Measurements from ENCODE around the gene MYO1G. TPM values are rescaled to one million over a fixed set of nuclear protein-coding genes. Genes with fewer than 3 reads are reported as not detected.

Gene MYO1G
- total and polyA plus RNA-seq, 9 of the 15 experiments (the other 6 are each of a cell fraction or from before 2014, with no cell fraction given): 0.03 to 0.62 (median 0.13) TPM; not detected in 1

DNA sequence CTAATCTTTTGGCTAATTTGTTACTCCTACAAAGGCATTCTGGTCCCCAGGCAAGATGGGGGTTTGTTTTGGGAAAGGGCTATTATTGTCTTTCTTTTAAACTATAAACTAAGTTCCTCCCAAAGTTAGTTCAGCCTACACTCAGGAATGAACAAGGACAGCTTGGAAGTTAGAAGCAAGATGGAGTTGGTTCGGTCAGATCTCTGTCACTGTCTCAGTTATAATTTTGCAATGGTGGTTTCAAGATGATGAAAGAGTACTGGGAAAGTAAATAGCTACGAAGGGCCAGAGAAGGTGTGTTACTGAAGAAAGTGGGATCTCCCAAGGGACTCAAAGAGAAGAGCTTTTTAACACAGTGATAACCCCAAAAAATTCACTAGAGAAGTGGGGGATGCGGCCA lies 10.3 kb upstream of the MYO1G start (continued):
- TF ChIP-seq, protein P1, sequence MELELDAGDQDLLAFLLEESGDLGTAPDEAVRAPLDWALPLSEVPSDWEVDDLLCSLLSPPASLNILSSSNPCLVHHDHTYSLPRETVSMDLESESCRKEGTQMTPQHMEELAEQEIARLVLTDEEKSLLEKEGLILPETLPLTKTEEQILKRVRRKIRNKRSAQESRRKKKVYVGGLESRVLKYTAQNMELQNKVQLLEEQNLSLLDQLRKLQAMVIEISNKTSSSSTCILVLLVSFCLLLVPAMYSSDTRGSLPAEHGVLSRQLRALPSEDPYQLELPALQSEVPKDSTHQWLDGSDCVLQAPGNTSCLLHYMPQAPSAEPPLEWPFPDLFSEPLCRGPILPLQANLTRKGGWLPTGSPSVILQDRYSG (tag; conservative IDR thresholded peaks at IDR 0.05; ENCODE audit: low read depth): peak; percentile 82
- TF ChIP-seq TEAD1 (CRISPR knock-in tag; IDR thresholded peaks at IDR 0.05) (peak in 1 of 2 experiments; percentile 55; a peak in 1 of 4 replicates), KLF10 (CRISPR knock-in tag; IDR thresholded peaks at IDR 0.05) (no peak), ZNF644 (tag; IDR thresholded peaks at IDR 0.05; ENCODE audit: low read depth) (peak; percentile 24; the same call in 1 of the 2 replicates), BRD4 (IDR thresholded peaks at IDR 0.05) (no peak), GATA2 (CRISPR knock-in tag; IDR thresholded peaks at IDR 0.05) (no peak), BMI1 (IDR thresholded peaks at IDR 0.05; ENCODE audit: low read length) (no peak), HOMEZ (CRISPR knock-in tag; IDR thresholded peaks at IDR 0.05) (no peak), ILK (tag; IDR thresholded peaks at IDR 0.05; ENCODE audit: borderline replicate concordance, low read depth) (peak; percentile 59; the same call in 1 of the 2 replicates), HDGF (IDR thresholded peaks at IDR 0.05) (no peak), ZNF785 (CRISPR knock-in tag; IDR thresholded peaks at IDR 0.05) (no peak), ATF1 (CRISPR knock-in tag; IDR thresholded peaks at IDR 0.05) (no peak), ATF1 (tag; IDR thresholded peaks at IDR 0.05) (0 out of 2 replicates have a peak, but pooled peaks have one; percentile 8), CXXC5 (CRISPR knock-in tag; IDR thresholded peaks at IDR 0.05) (peak; percentile 67), ZNF75A (CRISPR knock-in tag; IDR thresholded peaks at IDR 0.05) (no peak), MCM3 (IDR thresholded peaks at IDR 0.05) (no peak), ZNF311 (CRISPR knock-in tag; IDR thresholded peaks at IDR 0.05) (peak; percentile 94)
- TF ChIP-seq, protein P2, sequence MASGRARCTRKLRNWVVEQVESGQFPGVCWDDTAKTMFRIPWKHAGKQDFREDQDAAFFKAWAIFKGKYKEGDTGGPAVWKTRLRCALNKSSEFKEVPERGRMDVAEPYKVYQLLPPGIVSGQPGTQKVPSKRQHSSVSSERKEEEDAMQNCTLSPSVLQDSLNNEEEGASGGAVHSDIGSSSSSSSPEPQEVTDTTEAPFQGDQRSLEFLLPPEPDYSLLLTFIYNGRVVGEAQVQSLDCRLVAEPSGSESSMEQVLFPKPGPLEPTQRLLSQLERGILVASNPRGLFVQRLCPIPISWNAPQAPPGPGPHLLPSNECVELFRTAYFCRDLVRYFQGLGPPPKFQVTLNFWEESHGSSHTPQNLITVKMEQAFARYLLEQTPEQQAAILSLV (tag; IDR thresholded peaks at IDR 0.05): peak; percentile 72
- TF ChIP-seq, protein P3, sequence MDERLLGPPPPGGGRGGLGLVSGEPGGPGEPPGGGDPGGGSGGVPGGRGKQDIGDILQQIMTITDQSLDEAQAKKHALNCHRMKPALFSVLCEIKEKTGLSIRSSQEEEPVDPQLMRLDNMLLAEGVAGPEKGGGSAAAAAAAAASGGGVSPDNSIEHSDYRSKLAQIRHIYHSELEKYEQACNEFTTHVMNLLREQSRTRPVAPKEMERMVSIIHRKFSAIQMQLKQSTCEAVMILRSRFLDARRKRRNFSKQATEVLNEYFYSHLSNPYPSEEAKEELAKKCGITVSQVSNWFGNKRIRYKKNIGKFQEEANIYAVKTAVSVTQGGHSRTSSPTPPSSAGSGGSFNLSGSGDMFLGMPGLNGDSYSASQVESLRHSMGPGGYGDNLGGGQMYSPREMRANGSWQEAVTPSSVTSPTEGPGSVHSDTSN (CRISPR knock-in tag; IDR thresholded peaks at IDR 0.05; ENCODE audit: low read depth): no peak
- TF ChIP-seq, protein P3 (tag; conservative IDR thresholded peaks at IDR 0.05; ENCODE audit: low read depth): 0 out of 2 replicates have a peak, but pooled peaks have one; percentile 13
- TF ChIP-seq, protein P4, sequence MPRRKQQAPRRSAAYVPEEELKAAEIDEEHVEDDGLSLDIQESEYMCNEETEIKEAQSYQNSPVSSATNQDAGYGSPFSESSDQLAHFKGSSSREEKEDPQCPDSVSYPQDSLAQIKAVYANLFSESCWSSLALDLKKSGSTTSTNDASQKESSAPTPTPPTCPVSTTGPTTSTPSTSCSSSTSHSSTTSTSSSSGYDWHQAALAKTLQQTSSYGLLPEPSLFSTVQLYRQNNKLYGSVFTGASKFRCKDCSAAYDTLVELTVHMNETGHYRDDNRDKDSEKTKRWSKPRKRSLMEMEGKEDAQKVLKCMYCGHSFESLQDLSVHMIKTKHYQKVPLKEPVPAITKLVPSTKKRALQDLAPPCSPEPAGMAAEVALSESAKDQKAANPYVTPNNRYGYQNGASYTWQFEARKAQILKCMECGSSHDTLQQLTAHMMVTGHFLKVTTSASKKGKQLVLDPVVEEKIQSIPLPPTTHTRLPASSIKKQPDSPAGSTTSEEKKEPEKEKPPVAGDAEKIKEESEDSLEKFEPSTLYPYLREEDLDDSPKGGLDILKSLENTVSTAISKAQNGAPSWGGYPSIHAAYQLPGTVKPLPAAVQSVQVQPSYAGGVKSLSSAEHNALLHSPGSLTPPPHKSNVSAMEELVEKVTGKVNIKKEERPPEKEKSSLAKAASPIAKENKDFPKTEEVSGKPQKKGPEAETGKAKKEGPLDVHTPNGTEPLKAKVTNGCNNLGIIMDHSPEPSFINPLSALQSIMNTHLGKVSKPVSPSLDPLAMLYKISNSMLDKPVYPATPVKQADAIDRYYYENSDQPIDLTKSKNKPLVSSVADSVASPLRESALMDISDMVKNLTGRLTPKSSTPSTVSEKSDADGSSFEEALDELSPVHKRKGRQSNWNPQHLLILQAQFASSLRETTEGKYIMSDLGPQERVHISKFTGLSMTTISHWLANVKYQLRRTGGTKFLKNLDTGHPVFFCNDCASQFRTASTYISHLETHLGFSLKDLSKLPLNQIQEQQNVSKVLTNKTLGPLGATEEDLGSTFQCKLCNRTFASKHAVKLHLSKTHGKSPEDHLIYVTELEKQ (CRISPR knock-in tag; IDR thresholded peaks at IDR 0.05): peak; percentile 83
